ENCODE data around the gene OTOS. TPM values are rescaled to one million over a fixed set of nuclear protein-coding genes. Genes with fewer than 3 reads are reported as not detected.

The OTOS gene
- total and polyA plus RNA-seq, 9 of the 15 experiments (the other 6 are each of a cell fraction or from before 2014, with no cell fraction given): not detected

DNA sequence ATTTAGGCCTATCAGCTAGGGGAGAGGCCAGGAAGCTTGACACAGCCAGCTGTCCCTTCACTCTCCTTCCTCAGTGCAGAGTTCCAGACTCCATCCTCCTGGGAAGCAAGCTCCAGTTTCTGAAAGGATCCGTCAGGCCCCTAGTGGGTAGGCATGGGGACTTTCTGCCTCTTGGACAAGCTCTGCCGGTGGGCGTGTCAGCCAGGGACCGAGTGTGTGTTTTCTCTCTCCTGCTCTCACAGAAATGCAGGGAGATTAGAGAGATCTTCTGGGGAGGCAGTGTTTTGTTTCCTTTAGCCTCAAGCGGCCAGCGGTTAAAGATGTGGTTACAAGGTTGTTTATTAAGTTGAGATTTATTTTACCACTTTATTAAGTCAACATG, 29.9 kb upstream of the OTOS start:
- Histone ChIP-seq H3K27me3 (ENCODE audit: control insufficient read depth in 2 of 2, insufficient read depth in 2 of 2, low read length in 2 of 2) (peaks cover 0 to 60% of the 10 kb centered on the region in 2 experiments; a peak in 3 of 5 replicates), H3K36me3 (ENCODE audit: control insufficient read depth, insufficient read depth, low read length) (no peaks in the 10 kb centered on the region), H3K27ac (ENCODE audit: extremely low read depth, low read depth, low read length) (no peak overlapping the region), H3K4me3 (no peak overlapping the region), H3K4me2 (ENCODE audit: insufficient read depth, low read length) (no peak overlapping the region), H3K79me2 (ENCODE audit: control insufficient read depth, insufficient read depth, low read length) (no peaks in the 10 kb centered on the region), H3K9me1 (ENCODE audit: control insufficient read depth, insufficient read depth, low read length) (no peaks in the 10 kb centered on the region), H3K4me1 (replicated peaks in 1 of 2; ENCODE audit: control insufficient read depth in 2 of 2, insufficient read depth in 2 of 2, low read length in 2 of 2) (no peaks in the 10 kb centered on the region), H3K9me3 (replicated peaks; ENCODE audit: control insufficient read depth, insufficient read depth, low read depth, low read length) (no peaks in the 10 kb centered on the region), H3K9ac (ENCODE audit: insufficient read depth in 1 of 2, low read depth in 2 of 2, low read length in 2 of 2) (no peak overlapping the region), H2AFZ (ENCODE audit: low read depth, low read length) (no peak overlapping the region), H4K20me1 (replicated peaks; ENCODE audit: control insufficient read depth, insufficient read depth, low read length) (no peaks in the 10 kb centered on the region)
- ATAC-seq: no peak
- in situ Hi-C loops (cut with MboI) (no loop called here), intact Hi-C loops (cut with micrococcal nuclease) (no loop called here)
- peak in 3 of 4 experiments; percentile 2 to 14 (median 13) for DNase-seq (ENCODE audit: extremely low read depth in 1 of 4, low spot score in 3 of 4)
- CTCF ChIA-PET (ENCODE audit: low intra/inter-chr PET ratio): no interaction called here
- POLR2A ChIA-PET: no interaction called here
- BruUV-seq (replicated peaks): no TSS peak
- no peak for FAIRE-seq
- 7% methylated on average over 5 of the region's 6 CpGs for WGBS (ENCODE audit: insufficient coverage, low coverage, missing lambda C conversion rate)
- TF ChIP-seq SMAD3 (CRISPR knock-in tag; conservative IDR thresholded peaks at IDR 0.05) (no peak), ZSCAN32 (CRISPR knock-in tag; IDR thresholded peaks at IDR 0.05) (no peak), HDGF (IDR thresholded peaks at IDR 0.05) (no peak), TAF7 (tag; IDR thresholded peaks at IDR 0.05) (no peak), GTF2A2 (tag; IDR thresholded peaks at IDR 0.05) (no peak), ZNF77 (CRISPR knock-in tag; IDR thresholded peaks at IDR 0.05) (no peak), ZNF347 (CRISPR knock-in tag; IDR thresholded peaks at IDR 0.05; ENCODE audit: low read depth) (no peak), BRD9 (IDR thresholded peaks at IDR 0.05; ENCODE audit: low read depth, partially characterized antibody) (no peak), ZBTB7A (IDR thresholded peaks at IDR 0.05; ENCODE audit: borderline replicate concordance, control insufficient read depth, low read depth, low read length) (no peak), NFIX (CRISPR knock-in tag; IDR thresholded peaks at IDR 0.05; ENCODE audit: low read depth) (no peak), FUS (optimal IDR thresholded peaks at IDR 0.05; ENCODE audit: low read depth, low read length) (no peak), YBX1 (IDR thresholded peaks at IDR 0.05) (no peak), EGR1 (conservative IDR thresholded peaks at IDR 0.05) (no peak), LCOR (CRISPR knock-in tag; IDR thresholded peaks at IDR 0.05) (no peak)
- TF ChIP-seq, protein P1, sequence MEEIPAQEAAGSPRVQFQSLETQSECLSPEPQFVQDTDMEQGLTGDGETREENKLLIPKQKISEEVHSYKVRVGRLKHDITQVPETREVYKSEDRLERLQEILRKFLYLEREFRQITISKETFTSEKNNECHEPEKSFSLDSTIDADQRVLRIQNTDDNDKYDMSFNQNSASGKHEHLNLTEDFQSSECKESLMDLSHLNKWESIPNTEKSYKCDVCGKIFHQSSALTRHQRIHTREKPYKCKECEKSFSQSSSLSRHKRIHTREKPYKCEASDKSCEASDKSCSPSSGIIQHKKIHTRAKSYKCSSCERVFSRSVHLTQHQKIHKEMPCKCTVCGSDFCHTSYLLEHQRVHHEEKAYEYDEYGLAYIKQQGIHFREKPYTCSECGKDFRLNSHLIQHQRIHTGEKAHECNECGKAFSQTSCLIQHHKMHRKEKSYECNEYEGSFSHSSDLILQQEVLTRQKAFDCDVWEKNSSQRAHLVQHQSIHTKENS (CRISPR knock-in tag; IDR thresholded peaks at IDR 0.05): no peak
- TF ChIP-seq, protein P2, sequence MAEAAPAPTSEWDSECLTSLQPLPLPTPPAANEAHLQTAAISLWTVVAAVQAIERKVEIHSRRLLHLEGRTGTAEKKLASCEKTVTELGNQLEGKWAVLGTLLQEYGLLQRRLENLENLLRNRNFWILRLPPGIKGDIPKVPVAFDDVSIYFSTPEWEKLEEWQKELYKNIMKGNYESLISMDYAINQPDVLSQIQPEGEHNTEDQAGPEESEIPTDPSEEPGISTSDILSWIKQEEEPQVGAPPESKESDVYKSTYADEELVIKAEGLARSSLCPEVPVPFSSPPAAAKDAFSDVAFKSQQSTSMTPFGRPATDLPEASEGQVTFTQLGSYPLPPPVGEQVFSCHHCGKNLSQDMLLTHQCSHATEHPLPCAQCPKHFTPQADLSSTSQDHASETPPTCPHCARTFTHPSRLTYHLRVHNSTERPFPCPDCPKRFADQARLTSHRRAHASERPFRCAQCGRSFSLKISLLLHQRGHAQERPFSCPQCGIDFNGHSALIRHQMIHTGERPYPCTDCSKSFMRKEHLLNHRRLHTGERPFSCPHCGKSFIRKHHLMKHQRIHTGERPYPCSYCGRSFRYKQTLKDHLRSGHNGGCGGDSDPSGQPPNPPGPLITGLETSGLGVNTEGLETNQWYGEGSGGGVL (CRISPR knock-in tag; IDR thresholded peaks at IDR 0.05): no peak
- TF ChIP-seq, protein P3, sequence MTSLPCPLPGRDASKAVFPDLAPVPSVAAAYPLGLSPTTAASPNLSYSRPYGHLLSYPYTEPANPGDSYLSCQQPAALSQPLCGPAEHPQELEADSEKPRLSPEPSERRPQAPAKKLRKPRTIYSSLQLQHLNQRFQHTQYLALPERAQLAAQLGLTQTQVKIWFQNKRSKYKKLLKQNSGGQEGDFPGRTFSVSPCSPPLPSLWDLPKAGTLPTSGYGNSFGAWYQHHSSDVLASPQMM (CRISPR knock-in tag; IDR thresholded peaks at IDR 0.05): no peak
- TF ChIP-seq, protein P4, sequence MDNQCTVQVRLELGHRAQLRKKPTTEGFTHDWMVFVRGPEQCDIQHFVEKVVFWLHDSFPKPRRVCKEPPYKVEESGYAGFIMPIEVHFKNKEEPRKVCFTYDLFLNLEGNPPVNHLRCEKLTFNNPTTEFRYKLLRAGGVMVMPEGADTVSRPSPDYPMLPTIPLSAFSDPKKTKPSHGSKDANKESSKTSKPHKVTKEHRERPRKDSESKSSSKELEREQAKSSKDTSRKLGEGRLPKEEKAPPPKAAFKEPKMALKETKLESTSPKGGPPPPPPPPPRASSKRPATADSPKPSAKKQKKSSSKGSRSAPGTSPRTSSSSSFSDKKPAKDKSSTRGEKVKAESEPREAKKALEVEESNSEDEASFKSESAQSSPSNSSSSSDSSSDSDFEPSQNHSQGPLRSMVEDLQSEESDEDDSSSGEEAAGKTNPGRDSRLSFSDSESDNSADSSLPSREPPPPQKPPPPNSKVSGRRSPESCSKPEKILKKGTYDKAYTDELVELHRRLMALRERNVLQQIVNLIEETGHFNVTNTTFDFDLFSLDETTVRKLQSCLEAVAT (IDR thresholded peaks at IDR 0.05): no peak
- TF ChIP-seq, protein P5, sequence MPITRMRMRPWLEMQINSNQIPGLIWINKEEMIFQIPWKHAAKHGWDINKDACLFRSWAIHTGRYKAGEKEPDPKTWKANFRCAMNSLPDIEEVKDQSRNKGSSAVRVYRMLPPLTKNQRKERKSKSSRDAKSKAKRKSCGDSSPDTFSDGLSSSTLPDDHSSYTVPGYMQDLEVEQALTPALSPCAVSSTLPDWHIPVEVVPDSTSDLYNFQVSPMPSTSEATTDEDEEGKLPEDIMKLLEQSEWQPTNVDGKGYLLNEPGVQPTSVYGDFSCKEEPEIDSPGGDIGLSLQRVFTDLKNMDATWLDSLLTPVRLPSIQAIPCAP (CRISPR knock-in tag; IDR thresholded peaks at IDR 0.05; ENCODE audit: borderline replicate concordance): no peak
